ENCODE results near the gene TDRD12. TPM values are rescaled to one million over a fixed set of nuclear protein-coding genes. Genes with fewer than 3 reads are reported as not detected.

TDRD12 gene
- total RNA-seq, 5 donors from 2014 or later (not counting 1 experiment from before 2014, with no cell fraction given) = 0.36 to 1.0 (median 0.63) TPM

- no peaks in the 10 kb centered on the region for H3K9me3 ChIP-seq
- POLR2A ChIA-PET = no interaction called here
- Mint-ChIP-seq H3K27ac (no peak overlapping the region), H3K4me3 (no peak overlapping the region), H3K4me1 (peaks cover 21 to 32% (median 25%) of the 10 kb centered on the region in 3 donors), H3K27me3 (no peaks in the 10 kb centered on the region), H3K36me3 (no peaks in the 10 kb centered on the region), H3K9me3 (no peaks in the 10 kb centered on the region)
- no peak overlapping the region for H3K27ac ChIP-seq (ENCODE audit: low read length)
- ATAC-seq (replicated peaks in 1 of 4) = no peak
- 100% methylated on average over 8 of the region's 12 CpGs for WGBS (ENCODE audit: insufficient coverage)
- no peak overlapping the region for H3K4me3 ChIP-seq (ENCODE audit: control insufficient read depth in 1 of 2, extremely low read depth in 1 of 2, low read length in 1 of 2)
- no peaks in the 10 kb centered on the region for H3K36me3 ChIP-seq (ENCODE audit: control insufficient read depth in 2 of 2, extremely low read depth in 1 of 2, insufficient read depth in 1 of 2, low read length in 1 of 2)
- no peak for DNase-seq
- CTCF ChIA-PET = no interaction called here
- peaks cover 4 to 17% of the 10 kb centered on the region in 2 experiments for H3K4me1 ChIP-seq (ENCODE audit: control insufficient read depth in 1 of 2, extremely low read depth in 1 of 2, insufficient read depth in 2 of 2, low read length in 2 of 2)
- no peaks in the 10 kb centered on the region for H3K27me3 ChIP-seq (replicated peaks in 1 of 2; ENCODE audit: control insufficient read depth in 2 of 2, extremely low read depth in 1 of 2, insufficient read depth in 2 of 2, low read length in 1 of 2)
These were observed 83.3 kb downstream of the TDRD12 start for GRCh38 chr19:32802840-32803239.

GRCh38 chr19:32808236-32808635, 88.7 kb downstream of the TDRD12 start:
- no peak overlapping the region for H3K27ac Mint-ChIP-seq

GRCh38 chr19:32809254-32809653, 89.7 kb downstream of the TDRD12 start:
- Histone ChIP-seq H3K4me1 (ENCODE audit: control insufficient read depth in 1 of 2, extremely low read depth in 1 of 2, insufficient read depth in 2 of 2, low read length in 2 of 2) (peaks cover 2 to 6% of the 10 kb centered on the region in 2 experiments), H3K9me3 (no peaks in the 10 kb centered on the region), H3K36me3 (ENCODE audit: control insufficient read depth in 2 of 2, extremely low read depth in 1 of 2, insufficient read depth in 1 of 2, low read length in 1 of 2) (no peaks in the 10 kb centered on the region), H3K4me3 (ENCODE audit: control insufficient read depth in 1 of 2, extremely low read depth in 1 of 2, low read length in 1 of 2) (no peak overlapping the region), H3K27ac (ENCODE audit: low read length) (no peak overlapping the region), H3K27me3 (replicated peaks in 1 of 2; ENCODE audit: control insufficient read depth in 2 of 2, extremely low read depth in 1 of 2, insufficient read depth in 2 of 2, low read length in 1 of 2) (peaks cover 0 to 8% of the 10 kb centered on the region in 2 experiments)
- Mint-ChIP-seq H3K4me1 (peaks cover 19 to 25% (median 22%) of the 10 kb centered on the region in 3 donors), H3K36me3 (no peaks in the 10 kb centered on the region), H3K4me3 (peak overlapping the region in 2 of 3 donors; percentile 4 to 67), H3K9me3 (no peaks in the 10 kb centered on the region), H3K27me3 (no peaks in the 10 kb centered on the region), H3K27ac (peak overlapping the region; percentile 24 to 77)
- 53% methylated on average over 5 of the region's 5 CpGs for WGBS (ENCODE audit: insufficient coverage)
- ChIA-PET CTCF (no interaction called here), POLR2A (no interaction called here)
- DNase-seq = no peak
- peak; percentile 43 to 68 (median 52) for ATAC-seq (replicated peaks in 1 of 4)

More at GRCh38 chr19:32808236-32808635, 88.7 kb downstream of the TDRD12 start:
- peaks cover 2 to 6% of the 10 kb centered on the region in 2 experiments for H3K4me1 ChIP-seq (ENCODE audit: control insufficient read depth in 1 of 2, extremely low read depth in 1 of 2, insufficient read depth in 2 of 2, low read length in 2 of 2)
- no peaks in the 10 kb centered on the region for H3K9me3 Mint-ChIP-seq
- H3K36me3 Mint-ChIP-seq = no peaks in the 10 kb centered on the region
- DNase-seq (no peak), ATAC-seq (replicated peaks in 1 of 4) (no peak)
- peaks cover 14 to 20% (median 19%) of the 10 kb centered on the region in 3 donors for H3K4me1 Mint-ChIP-seq
- no peaks in the 10 kb centered on the region for H3K36me3 ChIP-seq (ENCODE audit: control insufficient read depth in 2 of 2, extremely low read depth in 1 of 2, insufficient read depth in 1 of 2, low read length in 1 of 2)
- 82% methylated on average over 4 of the region's 4 CpGs for WGBS (ENCODE audit: insufficient coverage)
- H3K4me3 Mint-ChIP-seq = no peak overlapping the region
- ChIA-PET CTCF (no interaction called here), POLR2A (no interaction called here)
- H3K27ac ChIP-seq (ENCODE audit: low read length) = no peak overlapping the region
- H3K27me3 Mint-ChIP-seq = no peaks in the 10 kb centered on the region
- peaks cover 0 to 8% of the 10 kb centered on the region in 2 experiments for H3K27me3 ChIP-seq (replicated peaks in 1 of 2; ENCODE audit: control insufficient read depth in 2 of 2, extremely low read depth in 1 of 2, insufficient read depth in 2 of 2, low read length in 1 of 2)
- H3K4me3 ChIP-seq (ENCODE audit: control insufficient read depth in 1 of 2, extremely low read depth in 1 of 2, low read length in 1 of 2) = no peak overlapping the region
- no peaks in the 10 kb centered on the region for H3K9me3 ChIP-seq

GRCh38 chr19:32809754-32810153, 90.2 kb downstream of the TDRD12 start:
- peaks cover 21 to 27% (median 27%) of the 10 kb centered on the region in 3 donors for H3K4me1 Mint-ChIP-seq
- WGBS (ENCODE audit: insufficient coverage) = no CpG with 5 or more reads among the region's 3 CpGs
- H3K9me3 Mint-ChIP-seq = no peaks in the 10 kb centered on the region
- H3K9me3 ChIP-seq = no peaks in the 10 kb centered on the region
- no peak overlapping the region for H3K4me3 ChIP-seq (ENCODE audit: control insufficient read depth in 1 of 2, extremely low read depth in 1 of 2, low read length in 1 of 2)
- peak overlapping the region in 1 of 3 donors; percentile 67 for H3K4me3 Mint-ChIP-seq
- peaks cover 0 to 8% of the 10 kb centered on the region in 2 experiments for H3K27me3 ChIP-seq (replicated peaks in 1 of 2; ENCODE audit: control insufficient read depth in 2 of 2, extremely low read depth in 1 of 2, insufficient read depth in 2 of 2, low read length in 1 of 2)
- H3K36me3 ChIP-seq (ENCODE audit: control insufficient read depth in 2 of 2, extremely low read depth in 1 of 2, insufficient read depth in 1 of 2, low read length in 1 of 2) = no peaks in the 10 kb centered on the region
- DNase-seq (no peak), ATAC-seq (replicated peaks in 1 of 4) (no peak)
- no peaks in the 10 kb centered on the region for H3K27me3 Mint-ChIP-seq
- H3K27ac ChIP-seq (ENCODE audit: low read length) = no peak overlapping the region
- H3K27ac Mint-ChIP-seq = peak overlapping the region in 1 of 2 donors; percentile 77
- peaks cover 2 to 6% of the 10 kb centered on the region in 2 experiments for H3K4me1 ChIP-seq (ENCODE audit: control insufficient read depth in 1 of 2, extremely low read depth in 1 of 2, insufficient read depth in 2 of 2, low read length in 2 of 2)
- ChIA-PET POLR2A (no interaction called here), CTCF (no interaction called here)
- no peaks in the 10 kb centered on the region for H3K36me3 Mint-ChIP-seq

- Mint-ChIP-seq H3K27ac (peak overlapping the region in 1 of 2 donors; percentile 30), H3K27me3 (no peaks in the 10 kb centered on the region)
- 100% methylated on average over 4 of the region's 9 CpGs for WGBS (ENCODE audit: insufficient coverage)
These were observed 90.9 kb downstream of the TDRD12 start for GRCh38 chr19:32810452-32810851.

GRCh38 chr19:32811151-32811550, 91.6 kb downstream of the TDRD12 start:
- no peaks in the 10 kb centered on the region for H3K36me3 ChIP-seq (ENCODE audit: control insufficient read depth in 2 of 2, extremely low read depth in 1 of 2, insufficient read depth in 1 of 2, low read length in 1 of 2)
- WGBS (ENCODE audit: insufficient coverage) = 97% methylated on average over 4 of the region's 11 CpGs
- CTCF ChIA-PET = no interaction called here

More at GRCh38 chr19:32810452-32810851, 90.9 kb downstream of the TDRD12 start:
- Mint-ChIP-seq H3K9me3 (no peaks in the 10 kb centered on the region), H3K36me3 (no peaks in the 10 kb centered on the region), H3K4me1 (peaks cover 23 to 29% (median 27%) of the 10 kb centered on the region in 3 donors), H3K4me3 (no peak overlapping the region)
- DNase-seq = no peak
- ChIA-PET CTCF (no interaction called here), POLR2A (no interaction called here)
- Histone ChIP-seq H3K4me3 (ENCODE audit: control insufficient read depth in 1 of 2, extremely low read depth in 1 of 2, low read length in 1 of 2) (no peak overlapping the region), H3K9me3 (no peaks in the 10 kb centered on the region), H3K4me1 (ENCODE audit: control insufficient read depth in 1 of 2, extremely low read depth in 1 of 2, insufficient read depth in 2 of 2, low read length in 2 of 2) (peaks cover 2 to 6% of the 10 kb centered on the region in 2 experiments), H3K36me3 (ENCODE audit: control insufficient read depth in 2 of 2, extremely low read depth in 1 of 2, insufficient read depth in 1 of 2, low read length in 1 of 2) (no peaks in the 10 kb centered on the region), H3K27me3 (replicated peaks in 1 of 2; ENCODE audit: control insufficient read depth in 2 of 2, extremely low read depth in 1 of 2, insufficient read depth in 2 of 2, low read length in 1 of 2) (peaks cover 0 to 8% of the 10 kb centered on the region in 2 experiments), H3K27ac (ENCODE audit: low read length) (no peak overlapping the region)
- no peak for ATAC-seq (replicated peaks in 1 of 4)

More at GRCh38 chr19:32811151-32811550, 91.6 kb downstream of the TDRD12 start:
- H3K4me1 ChIP-seq (ENCODE audit: control insufficient read depth in 1 of 2, extremely low read depth in 1 of 2, insufficient read depth in 2 of 2, low read length in 2 of 2) = peaks cover 2 to 6% of the 10 kb centered on the region in 2 experiments
- ATAC-seq (replicated peaks in 1 of 4) (no peak), DNase-seq (no peak)
- no peak overlapping the region for H3K27ac ChIP-seq (ENCODE audit: low read length)
- H3K27me3 ChIP-seq (replicated peaks in 1 of 2; ENCODE audit: control insufficient read depth in 2 of 2, extremely low read depth in 1 of 2, insufficient read depth in 2 of 2, low read length in 1 of 2) = peaks cover 0 to 8% of the 10 kb centered on the region in 2 experiments
- Mint-ChIP-seq H3K36me3 (no peaks in the 10 kb centered on the region), H3K27ac (no peak overlapping the region), H3K4me3 (no peak overlapping the region), H3K4me1 (peaks cover 23 to 29% (median 27%) of the 10 kb centered on the region in 3 donors), H3K9me3 (no peaks in the 10 kb centered on the region), H3K27me3 (no peaks in the 10 kb centered on the region)
- H3K9me3 ChIP-seq = no peaks in the 10 kb centered on the region
- no peak overlapping the region for H3K4me3 ChIP-seq (ENCODE audit: control insufficient read depth in 1 of 2, extremely low read depth in 1 of 2, low read length in 1 of 2)
- POLR2A ChIA-PET = no interaction called here

Data from T-cell (primary cell).